ELR (cell line): ENCODE measurements around the gene PHLDB3.
"Not testable (repeated sequence)": the region's sequence is repeated elsewhere in the genome, so short reads cannot be mapped to it uniquely, and the experiment has no call there.

Source experiments
- DNase-seq: peaks from one replicate; pipeline ENCODE4 v3.0.0-alpha.2; 2015; ENCODE audit warnings: low read depth

PHLDB3 gene

GRCh38 chr19:43467276-43467675 lies 37.3 kb downstream of the PHLDB3 start:
- DNase-seq = peak; percentile 35

- DNase-seq = no peak
These were observed 37.8 kb downstream of the PHLDB3 start for GRCh38 chr19:43466793-43467192.

GRCh38 chr19:43465468-43466120 lies 39.0 kb downstream of the PHLDB3 start, which contains the start of gene LYPD3:
LYPD3 (minus strand) TSS chr19:43465608; CDS start chr19:43465571, 37 bp downstream.
- DNase-seq = peak; percentile 95

GRCh38 chr19:43464134-43464775 lies 40.3 kb downstream of the PHLDB3 start:
- DNase-seq = no peak

GRCh38 chr19:43463381-43464133 lies 41.0 kb downstream of the PHLDB3 start:
- DNase-seq = peak; percentile 93

- no peak for DNase-seq
These were observed 41.7 kb downstream of the PHLDB3 start for GRCh38 chr19:43462785-43463380.

- DNase-seq = no peak
These were observed 42.2 kb downstream of the PHLDB3 start for GRCh38 chr19:43462383-43462782.

- no peak for DNase-seq
These were observed 43.2 kb downstream of the PHLDB3 start for GRCh38 chr19:43461303-43461702.

- no peak for DNase-seq
These were observed 44.1 kb downstream of the PHLDB3 start for GRCh38 chr19:43460362-43461016.

GRCh38 chr19:43457809-43458208 lies 46.7 kb downstream of the PHLDB3 start:
- no peak for DNase-seq

GRCh38 chr19:43455321-43456113 lies 49.0 kb downstream of the PHLDB3 start:
- no peak for DNase-seq

- DNase-seq = no peak
These were observed 50.5 kb downstream of the PHLDB3 start for GRCh38 chr19:43454031-43454430.

- DNase-seq = no peak
These were observed 52.0 kb downstream of the PHLDB3 start for GRCh38 chr19:43452582-43452981.

GRCh38 chr19:43450545-43450997 lies 54.0 kb downstream of the PHLDB3 start:
- peak; percentile 53 for DNase-seq

GRCh38 chr19:43447655-43448054 lies 56.9 kb downstream of the PHLDB3 start:
- no peak for DNase-seq

GRCh38 chr19:43446746-43447489 lies 57.6 kb downstream of the PHLDB3 start:
- DNase-seq = peak; percentile 79

- DNase-seq = no peak
These were observed 59.1 kb downstream of the PHLDB3 start for GRCh38 chr19:43445426-43445825.

GRCh38 chr19:43444531-43445287 lies 59.8 kb downstream of the PHLDB3 start:
- DNase-seq = no peak

- not testable (repeated sequence) for DNase-seq
These were observed 60.5 kb downstream of the PHLDB3 start for GRCh38 chr19:43444091-43444490.

- no peak for DNase-seq
These were observed 62.8 kb downstream of the PHLDB3 start for GRCh38 chr19:43441716-43442115.
